Gastrocnemius medialis (tissue), 4 donors: ENCODE results near the gene PHKG2.

ENCODE experiments used
- POLR2A ChIP-seq, 2 donors: fragments of 450-650 bp; IDR thresholded peaks; one replicate each; pipeline ENCODE4 v1.6.1; 2017; ENCODE audit warnings: antibody characterized with exemption in 2 of 2, mild to moderate bottlenecking in 2 of 2, moderate library complexity in 2 of 2
- TF ChIP-seq, protein P1 (sequence below), 5 experiments: fragments of 450-650 bp in 3 of 5; fragments of 200-600 bp in 2 of 5; sonication (generic) in 2 of 5; IDR thresholded peaks in 4 of 5; conservative IDR thresholded peaks in 1 of 5; 1 replicate in 4 of 5; 2 replicates in 1 of 5; pipeline ENCODE4 v1.5.1; 2016 to 2019; ENCODE audit warnings: antibody characterized with exemption in 5 of 5, mild to moderate bottlenecking in 3 of 5, moderate library complexity in 3 of 5

DNA sequence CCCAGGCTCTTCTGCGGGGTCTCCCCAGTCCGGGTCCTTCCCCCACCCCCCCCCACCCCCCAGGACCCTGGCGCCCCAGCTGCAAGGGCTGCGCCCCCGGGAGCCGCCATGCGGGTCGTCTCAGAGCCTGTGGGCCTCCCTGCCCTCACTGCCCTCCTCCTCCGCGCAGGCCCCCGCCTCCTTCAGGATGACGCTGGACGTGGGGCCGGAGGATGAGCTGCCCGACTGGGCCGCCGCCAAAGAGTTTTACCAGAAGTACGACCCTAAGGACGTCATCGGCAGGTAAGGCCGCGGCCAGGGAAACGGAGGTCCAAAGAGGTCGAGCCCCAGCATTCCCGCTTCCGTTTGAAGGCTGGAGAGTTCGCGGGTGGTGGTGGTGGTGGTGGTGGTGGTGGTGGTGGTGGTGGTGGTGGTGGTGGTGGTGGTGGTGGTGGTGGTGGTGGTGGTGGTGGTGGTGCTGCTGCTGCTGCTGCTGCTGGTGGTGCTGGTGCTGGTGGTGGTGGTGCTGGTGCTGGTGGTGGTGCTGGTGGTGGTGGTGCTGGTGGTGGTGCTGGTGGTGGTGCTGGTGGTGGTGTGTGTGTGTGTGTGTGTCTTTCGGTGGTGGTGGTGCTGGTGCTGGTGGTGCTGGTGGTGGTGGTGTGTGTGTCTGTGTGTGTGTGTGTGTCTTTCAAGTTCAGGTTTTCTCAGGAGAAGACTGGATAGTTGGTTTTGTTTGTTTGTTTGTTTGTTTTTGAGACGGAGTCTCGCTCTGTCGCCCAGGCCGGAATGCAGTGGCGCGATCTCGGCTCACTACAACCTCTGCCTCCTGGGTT lies 615 bp downstream of the PHKG2 start:
- TF ChIP-seq, protein P1, sequence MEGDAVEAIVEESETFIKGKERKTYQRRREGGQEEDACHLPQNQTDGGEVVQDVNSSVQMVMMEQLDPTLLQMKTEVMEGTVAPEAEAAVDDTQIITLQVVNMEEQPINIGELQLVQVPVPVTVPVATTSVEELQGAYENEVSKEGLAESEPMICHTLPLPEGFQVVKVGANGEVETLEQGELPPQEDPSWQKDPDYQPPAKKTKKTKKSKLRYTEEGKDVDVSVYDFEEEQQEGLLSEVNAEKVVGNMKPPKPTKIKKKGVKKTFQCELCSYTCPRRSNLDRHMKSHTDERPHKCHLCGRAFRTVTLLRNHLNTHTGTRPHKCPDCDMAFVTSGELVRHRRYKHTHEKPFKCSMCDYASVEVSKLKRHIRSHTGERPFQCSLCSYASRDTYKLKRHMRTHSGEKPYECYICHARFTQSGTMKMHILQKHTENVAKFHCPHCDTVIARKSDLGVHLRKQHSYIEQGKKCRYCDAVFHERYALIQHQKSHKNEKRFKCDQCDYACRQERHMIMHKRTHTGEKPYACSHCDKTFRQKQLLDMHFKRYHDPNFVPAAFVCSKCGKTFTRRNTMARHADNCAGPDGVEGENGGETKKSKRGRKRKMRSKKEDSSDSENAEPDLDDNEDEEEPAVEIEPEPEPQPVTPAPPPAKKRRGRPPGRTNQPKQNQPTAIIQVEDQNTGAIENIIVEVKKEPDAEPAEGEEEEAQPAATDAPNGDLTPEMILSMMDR (IDR thresholded peaks at IDR 0.05 in 4 of 5, conservative IDR thresholded peaks at IDR 0.05 in 1 of 5): no peak
- no peak for TF ChIP-seq POLR2A (IDR thresholded peaks at IDR 0.05)
